ENCODE data around the gene RAMP3. TPM values are rescaled to one million over a fixed set of nuclear protein-coding genes. Genes with fewer than 3 reads are reported as not detected.

RAMP3 gene
- polyA plus RNA-seq, 1 donor (not counting 4 experiments of a cell fraction or from before 2014, with no cell fraction given), result not detected

GRCh38 chr7:45171946-45172345 is 14.4 kb downstream of the RAMP3 start:
- Histone ChIP-seq H2AFZ (ENCODE audit: control insufficient read depth, low read length) (no peak overlapping the region), H3K36me3 (ENCODE audit: control insufficient read depth in 2 of 2, extremely low read depth in 1 of 2, insufficient read depth in 2 of 2, low read length in 2 of 2) (no peaks in the 10 kb centered on the region), H3K9me1 (ENCODE audit: control insufficient read depth, extremely low read depth, insufficient read depth, low read length) (no peaks in the 10 kb centered on the region), H3K4me2 (ENCODE audit: control insufficient read depth, extremely low read depth, insufficient read depth, low read depth, low read length) (no peak overlapping the region), H3K9ac (ENCODE audit: control insufficient read depth, extremely low read depth, insufficient read depth, low read length) (no peak overlapping the region), H3K4me1 (ENCODE audit: control insufficient read depth, extremely low read depth, insufficient read depth, low read length) (no peaks in the 10 kb centered on the region), H3K27me3 (ENCODE audit: control insufficient read depth, extremely low read depth, insufficient read depth, low read length) (no peaks in the 10 kb centered on the region), H4K20me1 (ENCODE audit: control insufficient read depth, extremely low read depth, insufficient read depth, low read length) (no peaks in the 10 kb centered on the region), H3K4me3 (ENCODE audit: control insufficient read depth in 2 of 3, extremely low read depth in 1 of 3, insufficient read depth in 2 of 3, low read depth in 1 of 3, low read length in 3 of 3) (no peak overlapping the region), H3K27ac (ENCODE audit: control insufficient read depth, insufficient read depth, low read length) (no peak overlapping the region), H3K9me3 (ENCODE audit: control insufficient read depth, low read depth, low read length) (no peaks in the 10 kb centered on the region), H3K79me2 (ENCODE audit: control insufficient read depth, insufficient read depth, low read length) (no peaks in the 10 kb centered on the region)
- dilution Hi-C loops (cut with MboI; ENCODE audit: extremely low pct_ligation_motif_present, low sequenced_read_pairs), result no loop called here
- no peak for DNase-seq (ENCODE audit: low read depth, low spot score)
- no peak for FAIRE-seq
- no peak for TF ChIP-seq EZH2 (IDR thresholded peaks at IDR 0.05; ENCODE audit: low read length)
- no peak for TF ChIP-seq CTCF (optimal IDR thresholded peaks at IDR 0.05 in 1 of 3, IDR thresholded peaks at IDR 0.05 in 1 of 3, conservative IDR thresholded peaks at IDR 0.05 in 1 of 3; ENCODE audit: extremely low read depth in 1 of 3, insufficient read depth in 2 of 3, low read length in 3 of 3)

GRCh38 chr7:45173596-45174327 is 16.2 kb downstream of the RAMP3 start:
- no peak for DNase-seq (ENCODE audit: low read depth, low spot score)
- dilution Hi-C loops (cut with MboI; ENCODE audit: extremely low pct_ligation_motif_present, low sequenced_read_pairs), result no loop called here
- no peaks in the 10 kb centered on the region for H3K9me1 ChIP-seq (ENCODE audit: control insufficient read depth, extremely low read depth, insufficient read depth, low read length)
- H3K4me2 ChIP-seq (ENCODE audit: control insufficient read depth, extremely low read depth, insufficient read depth, low read depth, low read length), result no peak overlapping the region
- no peaks in the 10 kb centered on the region for H3K36me3 ChIP-seq (ENCODE audit: control insufficient read depth in 2 of 2, extremely low read depth in 1 of 2, insufficient read depth in 2 of 2, low read length in 2 of 2)
- peaks cover 2% of the 10 kb centered on the region for H3K27me3 ChIP-seq (ENCODE audit: control insufficient read depth, extremely low read depth, insufficient read depth, low read length)
- no peaks in the 10 kb centered on the region for H3K4me1 ChIP-seq (ENCODE audit: control insufficient read depth, extremely low read depth, insufficient read depth, low read length)
- H3K9me3 ChIP-seq (ENCODE audit: control insufficient read depth, low read depth, low read length), result no peaks in the 10 kb centered on the region
- no peaks in the 10 kb centered on the region for H4K20me1 ChIP-seq (ENCODE audit: control insufficient read depth, extremely low read depth, insufficient read depth, low read length)
- no peak overlapping the region for H2AFZ ChIP-seq (ENCODE audit: control insufficient read depth, low read length)
- TF ChIP-seq CTCF (optimal IDR thresholded peaks at IDR 0.05 in 1 of 3, IDR thresholded peaks at IDR 0.05 in 1 of 3, conservative IDR thresholded peaks at IDR 0.05 in 1 of 3; ENCODE audit: extremely low read depth in 1 of 3, insufficient read depth in 2 of 3, low read length in 3 of 3) (no peak), EZH2 (IDR thresholded peaks at IDR 0.05; ENCODE audit: low read length) (no peak)
- H3K79me2 ChIP-seq (ENCODE audit: control insufficient read depth, insufficient read depth, low read length), result no peaks in the 10 kb centered on the region
- no peak overlapping the region for H3K27ac ChIP-seq (ENCODE audit: control insufficient read depth, insufficient read depth, low read length)
- no peak for FAIRE-seq
- no peak overlapping the region for H3K4me3 ChIP-seq (ENCODE audit: control insufficient read depth in 2 of 3, extremely low read depth in 1 of 3, insufficient read depth in 2 of 3, low read depth in 1 of 3, low read length in 3 of 3)
- H3K9ac ChIP-seq (ENCODE audit: control insufficient read depth, extremely low read depth, insufficient read depth, low read length), result no peak overlapping the region

All from keratinocyte (primary cell).